HCT116 (cell line): Measurements from ENCODE around the gene LRRC56.

ENCODE experiments used
- CTCF ChIP-seq, 3 experiments: fragments of 200-600 bp in 1 of 3; sonication (generic) in 1 of 3; IDR thresholded peaks in 2 of 3; conservative IDR thresholded peaks in 1 of 3; 2 replicates each; pipeline ENCODE4 v1.5.1; 2012 to 2017; ENCODE audit warnings: low read depth in 2 of 3, low read length in 2 of 3, antibody characterized with exemption in 1 of 3, borderline replicate concordance in 1 of 3, control low read depth in 1 of 3, mild to moderate bottlenecking in 1 of 3, mixed read lengths in 1 of 3, mixed run types in 1 of 3, moderate library complexity in 1 of 3; ENCODE audit not compliant: insufficient read depth in 1 of 3
- ELF1 ChIP-seq: IDR thresholded peaks from 2 replicates; pipeline ENCODE4 v1.6.1; 2012; ENCODE audit warnings: low read depth, borderline replicate concordance
- FOSL1 ChIP-seq: IDR thresholded peaks from 2 replicates; pipeline ENCODE4 v1.6.1; 2012; ENCODE audit warnings: low read depth
- MAX ChIP-seq: IDR thresholded peaks from 2 replicates; pipeline ENCODE4 v1.6.1; 2012
- POLR2A ChIP-seq: IDR thresholded peaks from 2 replicates; pipeline ENCODE4 v1.7.0; 2011; ENCODE audit warnings: borderline replicate concordance; ENCODE audit not compliant: insufficient read depth, insufficient read length; ENCODE audit errors: extremely low read depth
- POLR2AphosphoS5 ChIP-seq: IDR thresholded peaks from 2 replicates; pipeline ENCODE4 v1.6.1; 2011; ENCODE audit warnings: mild to moderate bottlenecking, low read depth, low read length, moderate library complexity
- RAD21 ChIP-seq: IDR thresholded peaks from 2 replicates; pipeline ENCODE4 v1.6.1; 2012; ENCODE audit warnings: low read depth, mild to moderate bottlenecking
- REST ChIP-seq: IDR thresholded peaks from 2 replicates; pipeline ENCODE4 v1.6.1; 2012; ENCODE audit warnings: low read depth
- SP1 ChIP-seq: IDR thresholded peaks from 2 replicates; pipeline ENCODE4 v1.6.1; 2012; ENCODE audit warnings: low read depth
- YY1 ChIP-seq: IDR thresholded peaks from 2 replicates; pipeline ENCODE4 v1.6.1; 2011; ENCODE audit warnings: low read length, low read depth, moderate library complexity, mild to moderate bottlenecking; ENCODE audit not compliant: insufficient replicate concordance; ENCODE audit errors: extremely low read depth
- ZBTB33 ChIP-seq: IDR thresholded peaks from 2 replicates; pipeline ENCODE4 v1.6.1; 2011; ENCODE audit warnings: mild to moderate bottlenecking, low read length, moderate library complexity; ENCODE audit not compliant: insufficient replicate concordance; ENCODE audit errors: extremely low read depth
- ZFX ChIP-seq: fragments of 450-650 bp; IDR thresholded peaks from 2 replicates; pipeline ENCODE4 v1.6.1; 2017

- TF ChIP-seq FOSL1 (no peak), ELF1 (no peak), CTCF (IDR thresholded peaks at IDR 0.05 in 2 of 3, conservative IDR thresholded peaks at IDR 0.05 in 1 of 3; ENCODE audit: borderline replicate concordance in 1 of 3, insufficient read depth in 1 of 3, low read depth in 2 of 3, low read length in 2 of 3) (no peak), ZBTB33 (no peak), RAD21 (no peak), MAX (no peak), YY1 (no peak), REST (no peak), POLR2A (no peak), SP1 (no peak), ZFX (no peak), POLR2AphosphoS5 (no peak; the same call in 1 of the 2 replicates)
Measured at GRCh38 chr11:496834-497564, 40.3 kb upstream of the LRRC56 start.
